Calu3 (cell line): ENCODE results near the gene CYB5R3. TPM values are rescaled to one million over a fixed set of nuclear protein-coding genes. Genes with fewer than 3 reads are reported as not detected.
A peak's percentile ranks its signal among the peaks of the same experiment; 100 is the strongest.

Experiments
- Bru-seq: library from RNA; stranded (reverse); fragments of 400-500 nt; gene quantifications from one replicate; lab custom pipeline; 2021; lab: Mats Ljungman, UMichigan
- BruChase-seq, 2 experiments: library from RNA; stranded (reverse); fragments of 400-500 nt; gene quantifications; one replicate each; lab custom pipeline; 2021; lab: Mats Ljungman, UMichigan
- BruUV-seq: library from RNA; stranded (reverse); fragments of 400-500 nt; replicated peaks from 2 replicates; lab custom pipeline; 2021; lab: Mats Ljungman, UMichigan
- CTCF ChIA-PET: fragments of 300-600 bp; sonication (Branson Sonifier 250); formaldehyde crosslinking; loops from one replicate; lab custom pipeline; 2022; ENCODE audit warnings: antibody characterized with exemption; lab: Charles Lee
- DNase-seq: peaks from one replicate; pipeline ENCODE4 v3.0.0; 2022
- H3K27ac Mint-ChIP-seq: one replicate; pipeline ENCODE4 v1.8.0; 2022; ENCODE audit warnings: mixed read lengths; ENCODE audit not compliant: unreplicated experiment
- H3K27me3 Mint-ChIP-seq: one replicate; pipeline ENCODE4 v1.8.0; 2022; ENCODE audit warnings: mixed read lengths; ENCODE audit not compliant: unreplicated experiment
- H3K36me3 Mint-ChIP-seq: one replicate; pipeline ENCODE4 v1.8.0; 2022; ENCODE audit warnings: mild to moderate bottlenecking, moderate library complexity, mixed read lengths; ENCODE audit not compliant: insufficient read depth, unreplicated experiment
- H3K4me1 Mint-ChIP-seq: one replicate; pipeline ENCODE4 v1.8.0; 2022; ENCODE audit warnings: mild to moderate bottlenecking, low read depth, mixed read lengths; ENCODE audit not compliant: unreplicated experiment
- H3K4me3 Mint-ChIP-seq: one replicate; pipeline ENCODE4 v1.8.0; 2022; ENCODE audit warnings: mild to moderate bottlenecking, low read depth, moderate library complexity, mixed read lengths; ENCODE audit not compliant: unreplicated experiment
- H3K9me3 Mint-ChIP-seq: one replicate; pipeline ENCODE4 v1.8.0; 2022; ENCODE audit warnings: low read depth, mixed read lengths; ENCODE audit not compliant: unreplicated experiment
- intact Hi-C: fragments of 100-400 bp; cut with micrococcal nuclease; formaldehyde crosslinking; loops from one replicate; pipeline ENCODE4 v1.10.0; 2022; ENCODE audit not compliant: unreplicated experiment
- long read RNA-seq: library from polyadenylated mRNA; stranded (forward); transcript quantifications from one replicate; pipeline ENCODE4 v2.0.0, GENCODE V29; 2022
- total RNA-seq: library from RNA; stranded (reverse); gene quantifications from 2 replicates; pipeline ENCODE4 v1.2.3, GENCODE V29; 2022
- TF ChIP-seq, protein P1 (sequence below): fragments of 200-600 bp; IDR thresholded peaks from one replicate; pipeline ENCODE4 v1.8.0; 2022; ENCODE audit warnings: antibody characterized with exemption; ENCODE audit not compliant: unreplicated experiment

Gene CYB5R3
- 101 and 102 TPM in 2 replicates for total RNA-seq
- Bru-seq, nascent RNA = percentile 59 among the genes with signal in this experiment
- percentile 68 among the genes with signal in this experiment for BruChase-seq, experiment 1, labeled RNA remaining after a 6-hour chase
- percentile 57 among the genes with signal in this experiment for BruChase-seq, experiment 2, labeled RNA remaining after a 2-hour chase
- long read RNA-seq, transcript CYB5R3-201 (9 exons, 2,124 nt) = major isoform, 301 of 348 reads
- long read RNA-seq, partial matches to known transcripts = 7 of 348 reads
- long read RNA-seq, other reads (novel, unspliced or antisense) = 35 of 348 reads

DNA sequence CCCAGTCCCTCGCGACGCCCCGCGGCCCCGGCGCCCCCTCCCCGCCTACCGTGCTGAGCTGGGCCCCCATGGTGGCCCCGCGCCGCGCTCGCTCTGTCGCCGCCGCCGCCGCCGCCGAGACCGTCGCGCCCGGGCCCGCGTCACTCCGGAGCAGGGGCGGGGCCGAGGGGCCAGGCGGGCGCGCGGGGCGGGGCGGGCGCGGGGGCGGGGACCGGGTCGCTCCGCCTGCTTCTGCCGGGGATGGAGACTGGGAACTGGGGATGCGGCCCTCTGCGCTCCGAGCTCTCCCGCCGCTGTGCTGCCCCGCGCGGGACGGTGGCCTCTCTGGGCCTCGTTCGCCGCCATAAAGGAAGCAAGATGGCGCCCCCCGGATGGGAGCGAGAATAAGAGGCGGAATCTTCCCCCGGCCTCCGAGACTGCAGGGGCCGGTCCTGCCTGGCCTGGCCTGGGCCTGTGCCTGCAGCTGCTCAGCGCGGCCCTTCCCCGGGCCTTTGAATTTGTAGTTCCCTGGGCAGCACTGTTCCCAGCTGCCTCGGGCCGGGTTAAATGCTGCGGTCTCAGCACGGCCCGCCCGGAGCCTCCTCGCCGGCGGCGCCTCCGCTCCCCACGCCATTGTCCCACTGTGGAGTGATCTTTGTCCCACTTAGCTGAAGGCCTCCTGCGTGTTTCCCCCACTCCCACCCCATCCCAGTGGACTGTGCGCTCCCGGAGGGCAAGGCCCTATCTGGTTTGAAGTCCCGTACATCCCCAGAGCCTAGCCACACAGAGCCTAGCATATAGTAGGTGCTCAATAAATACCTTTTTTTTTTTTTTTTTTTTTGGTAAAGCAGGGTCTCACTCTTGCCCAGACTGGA, at the start of gene CYB5R3:
Gene CYB5R3 (minus strand): TSS at position 147 of the 854 bp plus-strand sequence. CDS start 77 bp downstream, at position 70.
- H3K27ac Mint-ChIP-seq = peak within 1 kb of the TSS; percentile 71
- H3K4me3 Mint-ChIP-seq = peak within 1 kb of the TSS; percentile 96
- CTCF ChIA-PET = interaction anchor here (0.6 to 0.9 kb wide), 4 partner anchors 13 to 154 kb away, joined by 3 to 4 read pairs (median 4); no protein-coding TSS in a partner anchor
- BruUV-seq = TSS peak; percentile 98
- H3K9me3 Mint-ChIP-seq = no peaks in the 10 kb centered on the region
- peaks cover 34% of the 10 kb centered on the region for H3K4me1 Mint-ChIP-seq
- TF ChIP-seq, protein P1, sequence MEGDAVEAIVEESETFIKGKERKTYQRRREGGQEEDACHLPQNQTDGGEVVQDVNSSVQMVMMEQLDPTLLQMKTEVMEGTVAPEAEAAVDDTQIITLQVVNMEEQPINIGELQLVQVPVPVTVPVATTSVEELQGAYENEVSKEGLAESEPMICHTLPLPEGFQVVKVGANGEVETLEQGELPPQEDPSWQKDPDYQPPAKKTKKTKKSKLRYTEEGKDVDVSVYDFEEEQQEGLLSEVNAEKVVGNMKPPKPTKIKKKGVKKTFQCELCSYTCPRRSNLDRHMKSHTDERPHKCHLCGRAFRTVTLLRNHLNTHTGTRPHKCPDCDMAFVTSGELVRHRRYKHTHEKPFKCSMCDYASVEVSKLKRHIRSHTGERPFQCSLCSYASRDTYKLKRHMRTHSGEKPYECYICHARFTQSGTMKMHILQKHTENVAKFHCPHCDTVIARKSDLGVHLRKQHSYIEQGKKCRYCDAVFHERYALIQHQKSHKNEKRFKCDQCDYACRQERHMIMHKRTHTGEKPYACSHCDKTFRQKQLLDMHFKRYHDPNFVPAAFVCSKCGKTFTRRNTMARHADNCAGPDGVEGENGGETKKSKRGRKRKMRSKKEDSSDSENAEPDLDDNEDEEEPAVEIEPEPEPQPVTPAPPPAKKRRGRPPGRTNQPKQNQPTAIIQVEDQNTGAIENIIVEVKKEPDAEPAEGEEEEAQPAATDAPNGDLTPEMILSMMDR = no peak
- peaks cover 36% of the 10 kb centered on the region for H3K36me3 Mint-ChIP-seq
- DNase-seq = peak; percentile 87
- H3K27me3 Mint-ChIP-seq = no peaks in the 10 kb centered on the region
- intact Hi-C loops = no loop called here

DNA sequence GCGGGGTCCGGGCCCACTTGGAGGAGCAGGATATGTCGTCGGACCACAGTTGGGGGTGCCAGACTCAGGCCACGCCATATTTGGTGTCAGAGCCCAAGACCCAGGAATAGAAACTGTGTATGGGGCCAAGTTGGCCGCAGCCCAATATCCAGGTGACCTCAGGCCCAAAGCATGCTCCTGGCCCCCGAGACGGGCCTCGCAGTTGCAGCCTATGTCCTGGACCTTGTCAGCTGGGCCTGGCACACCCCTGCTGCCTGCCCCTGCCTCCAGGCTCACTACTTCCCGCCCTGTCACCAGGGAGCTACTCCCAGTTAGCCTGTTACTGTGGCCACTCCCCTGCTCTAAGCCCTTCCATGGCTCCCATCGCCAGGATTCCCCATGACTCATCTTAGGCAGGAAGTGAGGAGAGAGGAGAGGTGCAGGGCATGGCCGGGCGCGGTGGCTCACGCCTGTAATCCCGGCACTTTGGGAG, 48.4 kb upstream of the CYB5R3 start:
- BruUV-seq = no TSS peak
- CTCF ChIA-PET = interaction anchor here (0.5 to 1.4 kb wide), 3 partner anchors 14 to 297 kb away, joined by 3 to 4 read pairs (median 4); no protein-coding TSS in a partner anchor

DNA sequence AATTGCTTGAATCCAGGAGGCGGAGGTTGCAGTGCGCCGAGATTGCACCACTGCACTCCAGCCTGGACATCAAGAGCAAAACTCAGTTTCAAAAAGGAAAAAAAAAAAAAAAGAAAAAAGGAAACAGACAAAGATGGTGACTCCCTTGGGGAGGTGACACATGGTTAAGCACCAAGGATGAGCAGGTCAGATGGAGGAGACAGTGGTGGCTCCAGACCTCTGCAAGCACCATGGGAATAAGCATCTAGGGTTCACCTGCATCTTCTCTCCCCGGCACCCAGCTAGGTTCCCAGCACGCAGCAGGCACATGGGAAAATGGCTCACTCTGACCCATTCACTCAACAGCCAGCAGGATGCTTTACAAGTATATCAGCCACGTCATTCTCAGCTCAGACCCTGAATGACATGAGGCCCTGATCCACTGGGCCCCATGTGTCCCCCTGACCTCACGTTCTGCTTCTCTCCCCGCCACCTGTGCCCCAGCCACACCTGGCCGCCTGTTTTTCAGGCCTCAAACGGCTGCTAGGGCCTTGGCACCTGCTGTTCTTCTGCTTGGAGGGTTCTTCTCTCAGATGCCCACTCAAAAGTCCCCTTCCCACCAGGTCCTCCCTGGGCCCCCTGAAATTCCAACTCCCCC, 47.3 kb upstream of the CYB5R3 start:
- H3K9me3 Mint-ChIP-seq = no peaks in the 10 kb centered on the region
- DNase-seq = no peak
- H3K4me1 Mint-ChIP-seq = peaks cover 29% of the 10 kb centered on the region
- no peak overlapping the region for H3K4me3 Mint-ChIP-seq
- CTCF ChIA-PET = interaction anchor here (0.6 kb wide), 2 partner anchors 11 to 437 kb away, joined by 3 to 4 read pairs; no protein-coding TSS in a partner anchor
- intact Hi-C loops = no loop called here
- no TSS peak for BruUV-seq
- H3K27ac Mint-ChIP-seq = peak overlapping the region; percentile 5
- H3K27me3 Mint-ChIP-seq = no peaks in the 10 kb centered on the region
- H3K36me3 Mint-ChIP-seq = peaks cover 10% of the 10 kb centered on the region
- TF ChIP-seq, protein P1 = no peak

More for the DNA sequence above, 48.4 kb upstream of the CYB5R3 start:
- Mint-ChIP-seq H3K4me3 (peak overlapping the region; percentile 30), H3K36me3 (peaks cover 5% of the 10 kb centered on the region), H3K27me3 (no peaks in the 10 kb centered on the region), H3K27ac (peak overlapping the region; percentile 42), H3K4me1 (peaks cover 29% of the 10 kb centered on the region), H3K9me3 (no peaks in the 10 kb centered on the region)
- TF ChIP-seq, protein P1 = no peak
- DNase-seq = peak; percentile 82
- intact Hi-C loops = no loop called here

DNA sequence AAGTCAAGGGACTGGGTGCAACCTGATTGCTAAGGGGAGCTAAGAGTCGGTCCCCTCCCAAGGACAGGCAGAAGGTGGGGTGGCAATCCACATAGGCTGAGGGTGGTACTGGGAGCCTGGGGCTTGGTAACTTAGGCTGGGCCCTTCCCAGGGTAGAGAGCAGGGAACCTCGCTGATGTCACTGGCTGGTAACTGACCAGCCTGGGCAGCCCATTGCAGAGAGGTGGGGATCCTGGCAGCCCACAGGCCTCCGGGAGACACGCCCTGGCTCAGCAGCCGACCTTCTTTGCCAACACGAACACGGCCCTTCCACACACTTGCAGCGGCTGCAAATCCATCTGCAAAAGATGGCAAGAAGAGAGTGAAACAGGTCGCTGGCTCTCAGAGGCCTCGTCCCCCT, 46.1 kb upstream of the CYB5R3 start:
- DNase-seq = no peak
- CTCF ChIA-PET = no interaction called here
- Mint-ChIP-seq H3K27ac (no peak overlapping the region), H3K4me1 (peaks cover 29% of the 10 kb centered on the region), H3K27me3 (no peaks in the 10 kb centered on the region), H3K36me3 (peaks cover 10% of the 10 kb centered on the region), H3K4me3 (no peak overlapping the region), H3K9me3 (no peaks in the 10 kb centered on the region)
- BruUV-seq = no TSS peak
- intact Hi-C loops = no loop called here
- TF ChIP-seq, protein P1 = no peak
